ENCODE data around the gene RNF166.

Gene RNF166

GRCh38 chr16:88723911-88724310 lies 17.7 kb upstream of the RNF166 start:
- no peaks in the 10 kb centered on the region for H3K9me3 ChIP-seq (ENCODE audit: control insufficient read depth, low read length)
- no peaks in the 10 kb centered on the region for H3K36me3 ChIP-seq (ENCODE audit: control insufficient read depth, insufficient read depth, low read length)
- H3K27me3 ChIP-seq (ENCODE audit: control insufficient read depth, insufficient read depth, low read length, poor library complexity, severe bottlenecking) = no peaks in the 10 kb centered on the region
- no peaks in the 10 kb centered on the region for H3K4me1 ChIP-seq (ENCODE audit: control insufficient read depth, insufficient read depth, low read length)
- no peak overlapping the region for H3K27ac ChIP-seq (ENCODE audit: insufficient read depth, low read depth, low read length, poor library complexity, severe bottlenecking)
- no peak overlapping the region for H3K4me3 ChIP-seq (ENCODE audit: insufficient read depth, low read depth, low read length)
- 95 to 97% methylated on average over 17 of the region's 17 CpGs for WGBS, 2 experiments

GRCh38 chr16:88723507-88723887 lies 17.3 kb upstream of the RNF166 start:
- Histone ChIP-seq H3K27me3 (ENCODE audit: control insufficient read depth, insufficient read depth, low read length, poor library complexity, severe bottlenecking) (no peaks in the 10 kb centered on the region), H3K9me3 (ENCODE audit: control insufficient read depth, low read length) (no peaks in the 10 kb centered on the region), H3K36me3 (ENCODE audit: control insufficient read depth, insufficient read depth, low read length) (no peaks in the 10 kb centered on the region), H3K4me1 (ENCODE audit: control insufficient read depth, insufficient read depth, low read length) (no peaks in the 10 kb centered on the region), H3K4me3 (ENCODE audit: insufficient read depth, low read depth, low read length) (no peak overlapping the region), H3K27ac (ENCODE audit: insufficient read depth, low read depth, low read length, poor library complexity, severe bottlenecking) (no peak overlapping the region)
- 80 to 84% methylated on average over 8 of the region's 8 CpGs for WGBS, 2 experiments

- Histone ChIP-seq H3K27ac (ENCODE audit: insufficient read depth, low read depth, low read length, poor library complexity, severe bottlenecking) (no peak overlapping the region), H3K27me3 (ENCODE audit: control insufficient read depth, insufficient read depth, low read length, poor library complexity, severe bottlenecking) (no peaks in the 10 kb centered on the region), H3K36me3 (ENCODE audit: control insufficient read depth, insufficient read depth, low read length) (no peaks in the 10 kb centered on the region), H3K4me1 (ENCODE audit: control insufficient read depth, insufficient read depth, low read length) (no peaks in the 10 kb centered on the region), H3K4me3 (ENCODE audit: insufficient read depth, low read depth, low read length) (no peak overlapping the region), H3K9me3 (ENCODE audit: control insufficient read depth, low read length) (no peaks in the 10 kb centered on the region)
- WGBS, 2 experiments = 90 to 91% methylated on average over 39 of the region's 39 CpGs
Measured at GRCh38 chr16:88722784-88723506, 16.7 kb upstream of the RNF166 start.

- Histone ChIP-seq H3K27ac (ENCODE audit: insufficient read depth, low read depth, low read length, poor library complexity, severe bottlenecking) (no peak overlapping the region), H3K4me3 (ENCODE audit: insufficient read depth, low read depth, low read length) (no peak overlapping the region), H3K9me3 (ENCODE audit: control insufficient read depth, low read length) (no peaks in the 10 kb centered on the region), H3K36me3 (ENCODE audit: control insufficient read depth, insufficient read depth, low read length) (no peaks in the 10 kb centered on the region), H3K4me1 (ENCODE audit: control insufficient read depth, insufficient read depth, low read length) (no peaks in the 10 kb centered on the region), H3K27me3 (ENCODE audit: control insufficient read depth, insufficient read depth, low read length, poor library complexity, severe bottlenecking) (no peaks in the 10 kb centered on the region)
- 95 to 96% methylated on average over 61 of the region's 61 CpGs for WGBS, 2 experiments
Measured at GRCh38 chr16:88721815-88722755, 15.9 kb upstream of the RNF166 start.

- Histone ChIP-seq H3K9me3 (ENCODE audit: control insufficient read depth, low read length) (no peaks in the 10 kb centered on the region), H3K4me3 (ENCODE audit: insufficient read depth, low read depth, low read length) (no peak overlapping the region), H3K36me3 (ENCODE audit: control insufficient read depth, insufficient read depth, low read length) (peaks cover 6% of the 10 kb centered on the region), H3K27me3 (ENCODE audit: control insufficient read depth, insufficient read depth, low read length, poor library complexity, severe bottlenecking) (no peaks in the 10 kb centered on the region), H3K27ac (ENCODE audit: insufficient read depth, low read depth, low read length, poor library complexity, severe bottlenecking) (no peak overlapping the region), H3K4me1 (ENCODE audit: control insufficient read depth, insufficient read depth, low read length) (no peaks in the 10 kb centered on the region)
- WGBS, 2 experiments = 96 to 97% methylated on average over 17 of the region's 17 CpGs
Measured at GRCh38 chr16:88721236-88721635, 15.0 kb upstream of the RNF166 start.

GRCh38 chr16:88720396-88720970 lies 14.3 kb upstream of the RNF166 start:
- Histone ChIP-seq H3K4me1 (ENCODE audit: control insufficient read depth, insufficient read depth, low read length) (no peaks in the 10 kb centered on the region), H3K27me3 (ENCODE audit: control insufficient read depth, insufficient read depth, low read length, poor library complexity, severe bottlenecking) (no peaks in the 10 kb centered on the region), H3K27ac (ENCODE audit: insufficient read depth, low read depth, low read length, poor library complexity, severe bottlenecking) (no peak overlapping the region), H3K4me3 (ENCODE audit: insufficient read depth, low read depth, low read length) (no peak overlapping the region), H3K9me3 (ENCODE audit: control insufficient read depth, low read length) (no peaks in the 10 kb centered on the region), H3K36me3 (ENCODE audit: control insufficient read depth, insufficient read depth, low read length) (peaks cover 12% of the 10 kb centered on the region)
- 93% methylated on average over 23 of the region's 23 CpGs for WGBS, 2 experiments

GRCh38 chr16:88719933-88720296 lies 13.7 kb upstream of the RNF166 start:
- no peaks in the 10 kb centered on the region for H3K27me3 ChIP-seq (ENCODE audit: control insufficient read depth, insufficient read depth, low read length, poor library complexity, severe bottlenecking)
- H3K9me3 ChIP-seq (ENCODE audit: control insufficient read depth, low read length) = no peaks in the 10 kb centered on the region
- H3K27ac ChIP-seq (ENCODE audit: insufficient read depth, low read depth, low read length, poor library complexity, severe bottlenecking) = no peak overlapping the region
- H3K36me3 ChIP-seq (ENCODE audit: control insufficient read depth, insufficient read depth, low read length) = peaks cover 12% of the 10 kb centered on the region
- H3K4me3 ChIP-seq (ENCODE audit: insufficient read depth, low read depth, low read length) = no peak overlapping the region
- 96% methylated on average over 19 of the region's 19 CpGs for WGBS, 2 experiments
- H3K4me1 ChIP-seq (ENCODE audit: control insufficient read depth, insufficient read depth, low read length) = no peaks in the 10 kb centered on the region

GRCh38 chr16:88719267-88719932 lies 13.2 kb upstream of the RNF166 start:
- Histone ChIP-seq H3K36me3 (ENCODE audit: control insufficient read depth, insufficient read depth, low read length) (peaks cover 12% of the 10 kb centered on the region), H3K27ac (ENCODE audit: insufficient read depth, low read depth, low read length, poor library complexity, severe bottlenecking) (no peak overlapping the region), H3K9me3 (ENCODE audit: control insufficient read depth, low read length) (no peaks in the 10 kb centered on the region), H3K4me1 (ENCODE audit: control insufficient read depth, insufficient read depth, low read length) (no peaks in the 10 kb centered on the region), H3K4me3 (ENCODE audit: insufficient read depth, low read depth, low read length) (no peak overlapping the region), H3K27me3 (ENCODE audit: control insufficient read depth, insufficient read depth, low read length, poor library complexity, severe bottlenecking) (no peaks in the 10 kb centered on the region)
- WGBS, 2 experiments = 96% methylated on average over 29 of the region's 29 CpGs

- H3K9me3 ChIP-seq (ENCODE audit: control insufficient read depth, low read length) = no peaks in the 10 kb centered on the region
- peaks cover 12% of the 10 kb centered on the region for H3K36me3 ChIP-seq (ENCODE audit: control insufficient read depth, insufficient read depth, low read length)
- no peak overlapping the region for H3K4me3 ChIP-seq (ENCODE audit: insufficient read depth, low read depth, low read length)
- no peak overlapping the region for H3K27ac ChIP-seq (ENCODE audit: insufficient read depth, low read depth, low read length, poor library complexity, severe bottlenecking)
- H3K27me3 ChIP-seq (ENCODE audit: control insufficient read depth, insufficient read depth, low read length, poor library complexity, severe bottlenecking) = no peaks in the 10 kb centered on the region
- 93 to 95% methylated on average over 11 of the region's 11 CpGs for WGBS, 2 experiments
- no peaks in the 10 kb centered on the region for H3K4me1 ChIP-seq (ENCODE audit: control insufficient read depth, insufficient read depth, low read length)
Measured at GRCh38 chr16:88718178-88718577, 12.0 kb upstream of the RNF166 start.

GRCh38 chr16:88716601-88717001 lies 10.4 kb upstream of the RNF166 start:
- no peaks in the 10 kb centered on the region for H3K9me3 ChIP-seq (ENCODE audit: control insufficient read depth, low read length)
- H3K27ac ChIP-seq (ENCODE audit: insufficient read depth, low read depth, low read length, poor library complexity, severe bottlenecking) = no peak overlapping the region
- no peaks in the 10 kb centered on the region for H3K4me1 ChIP-seq (ENCODE audit: control insufficient read depth, insufficient read depth, low read length)
- peaks cover 12% of the 10 kb centered on the region for H3K36me3 ChIP-seq (ENCODE audit: control insufficient read depth, insufficient read depth, low read length)
- H3K4me3 ChIP-seq (ENCODE audit: insufficient read depth, low read depth, low read length) = no peak overlapping the region
- H3K27me3 ChIP-seq (ENCODE audit: control insufficient read depth, insufficient read depth, low read length, poor library complexity, severe bottlenecking) = no peaks in the 10 kb centered on the region
- WGBS, 2 experiments = 95 to 97% methylated on average over 21 of the region's 21 CpGs
